HepG2 (cell line): ENCODE data around the gene HOMEZ. TPM values are rescaled to one million over a fixed set of nuclear protein-coding genes. Genes with fewer than 3 reads are reported as not detected.
A peak's percentile ranks its signal among the peaks of the same experiment; 100 is the strongest.

ENCODE experiments used
- CC2D1A ChIP-seq: sonication (generic); formaldehyde crosslinking; IDR thresholded peaks from 2 replicates; pipeline ENCODE4 v1.8.1; 2023; ENCODE audit warnings: mild to moderate bottlenecking, missing genetic modification reagents
- CREBL2 ChIP-seq: sonication (generic); formaldehyde crosslinking; IDR thresholded peaks from 2 replicates; pipeline ENCODE4 v1.8.1; 2023; ENCODE audit warnings: missing genetic modification reagents, mild to moderate bottlenecking, borderline replicate concordance
- HNF1A ChIP-seq, 2 experiments: sonication (generic) in 1 of 2; formaldehyde crosslinking in 1 of 2; IDR thresholded peaks; 2 replicates each; pipeline versions ENCODE4 v1.4.0 to v1.6.1; 2016 to 2020; ENCODE audit warnings: borderline replicate concordance in 1 of 2, low read depth in 1 of 2, mild to moderate bottlenecking in 1 of 2, missing genetic modification reagents in 1 of 2
- MTERF4 ChIP-seq: sonication (generic); formaldehyde crosslinking; IDR thresholded peaks from 2 replicates; pipeline ENCODE4 v1.8.0; 2023; ENCODE audit warnings: mild to moderate bottlenecking, missing genetic modification reagents
- RFX5 ChIP-seq: IDR thresholded peaks from 2 replicates; pipeline ENCODE4 v1.6.1; 2011; ENCODE audit warnings: low read depth, low read length, improper control_type of control experiment
- SIX4 ChIP-seq: sonication (generic); formaldehyde crosslinking; IDR thresholded peaks from 2 replicates; pipeline ENCODE4 v1.4.0; 2020; ENCODE audit warnings: missing genetic modification reagents
- TBX3 ChIP-seq: fragments of 450-650 bp; IDR thresholded peaks from 2 replicates; pipeline ENCODE4 v1.6.1; 2017; ENCODE audit warnings: antibody characterized with exemption, mild to moderate bottlenecking, inconsistent platforms, borderline replicate concordance
- ZBTB1 ChIP-seq: sonication (generic); formaldehyde crosslinking; IDR thresholded peaks from 2 replicates; pipeline ENCODE4 v1.4.0; 2020; ENCODE audit warnings: missing genetic modification reagents, borderline replicate concordance
- ZBTB46 ChIP-seq: sonication (generic); formaldehyde crosslinking; IDR thresholded peaks from 2 replicates; pipeline ENCODE4 v1.4.0; 2020; ENCODE audit warnings: mild to moderate bottlenecking, missing genetic modification reagents, borderline replicate concordance
- ZC3H4 ChIP-seq: sonication (generic); formaldehyde crosslinking; IDR thresholded peaks from 2 replicates; pipeline ENCODE4 v1.4.0; 2020; ENCODE audit warnings: missing genetic modification reagents, borderline replicate concordance
- ZNF275 ChIP-seq: sonication (generic); formaldehyde crosslinking; IDR thresholded peaks from 2 replicates; pipeline ENCODE4 v1.8.0; 2022; ENCODE audit warnings: missing genetic modification reagents, mild to moderate bottlenecking, inconsistent platforms, borderline replicate concordance
- ZNF329 ChIP-seq: sonication (generic); formaldehyde crosslinking; IDR thresholded peaks from 2 replicates; pipeline ENCODE4 v1.9.0; 2021; ENCODE audit warnings: low read depth, mild to moderate bottlenecking, missing genetic modification reagents
- ZNF431 ChIP-seq: sonication (generic); formaldehyde crosslinking; IDR thresholded peaks from 2 replicates; pipeline ENCODE4 v1.9.0; 2022; ENCODE audit warnings: missing genetic modification reagents, low read depth, mild to moderate bottlenecking, borderline replicate concordance
- ZNF496 ChIP-seq: sonication (generic); formaldehyde crosslinking; IDR thresholded peaks from 2 replicates; pipeline ENCODE4 v1.8.1; 2023; ENCODE audit warnings: mild to moderate bottlenecking, moderate library complexity, missing genetic modification reagents; ENCODE audit not compliant: insufficient replicate concordance
- ZNF549 ChIP-seq: sonication (generic); formaldehyde crosslinking; IDR thresholded peaks from 2 replicates; pipeline ENCODE4 v1.5.0; 2020; ENCODE audit warnings: missing genetic modification reagents
- ZNF557 ChIP-seq: sonication (generic); formaldehyde crosslinking; IDR thresholded peaks from 2 replicates; pipeline ENCODE4 v1.4.0; 2020; ENCODE audit warnings: missing genetic modification reagents
- ZNF777 ChIP-seq: sonication (generic); formaldehyde crosslinking; IDR thresholded peaks from 2 replicates; pipeline ENCODE4 v1.4.0; 2020; ENCODE audit warnings: missing genetic modification reagents
- ZZZ3 ChIP-seq: sonication (generic); formaldehyde crosslinking; IDR thresholded peaks from 2 replicates; pipeline ENCODE4 v1.4.0; 2020; ENCODE audit warnings: missing genetic modification reagents, mild to moderate bottlenecking, borderline replicate concordance
- polyA plus RNA-seq, 8 experiments: library from polyadenylated mRNA; depleted of rRNA in 3 of 8; stranded (reverse) in 7 of 8; unstranded in 1 of 8; fragments of >200 nt; fragmentation: Illumina TruSeq in 4 of 8; extraction: Trizol in 4 of 8; gene quantifications; 2 replicates each; pipeline versions ENCODE4 v1.2.1 to v1.2.3, GENCODE V29; 2011 to 2016; ENCODE audit warnings: low read depth in 4 of 8, missing spikeins in 1 of 8, mixed read lengths in 1 of 8; ENCODE audit not compliant: insufficient read depth in 1 of 8
- total RNA-seq, 5 experiments: library from RNA; depleted of rRNA; stranded (reverse); fragments of >200 nt; fragmentation: Illumina TruSeq; extraction: Trizol; gene quantifications; 2 replicates each; pipeline ENCODE4 v1.2.3, GENCODE V29; 2016; ENCODE audit warnings: low read depth in 1 of 5

HOMEZ gene
- total and polyA plus RNA-seq, 2 of the 13 experiments (the other 11 are each of a cell fraction or from before 2014, with no cell fraction given), result 14.5 to 31.8 TPM

- no peak for TF ChIP-seq HNF1A (IDR thresholded peaks at IDR 0.05; ENCODE audit: low read depth)
- no peak for TF ChIP-seq HNF1A (CRISPR knock-in tag; IDR thresholded peaks at IDR 0.05; ENCODE audit: borderline replicate concordance)
- no peak for TF ChIP-seq ZBTB46 (CRISPR knock-in tag)
- no peak for TF ChIP-seq SIX4
- no peak for TF ChIP-seq ZNF329 (CRISPR knock-in tag)
- no peak for TF ChIP-seq ZNF549 (CRISPR knock-in tag)
- no peak for TF ChIP-seq TBX3
- TF ChIP-seq CREBL2 (CRISPR knock-in tag), result peak; percentile 28; the same call in 1 of the 2 replicates
- no peak for TF ChIP-seq ZNF777 (CRISPR knock-in tag)
- TF ChIP-seq ZZZ3, result 0 out of 2 replicates have a peak, but pooled peaks have one; percentile 22
- TF ChIP-seq ZNF431 (CRISPR knock-in tag), result no peak
- TF ChIP-seq ZNF557, result no peak
- no peak for TF ChIP-seq ZC3H4 (CRISPR knock-in tag)
- TF ChIP-seq ZBTB1 (CRISPR knock-in tag), result no peak
- no peak for TF ChIP-seq RFX5
- no peak for TF ChIP-seq ZNF275 (CRISPR knock-in tag)
- TF ChIP-seq ZNF496, result no peak
- TF ChIP-seq CC2D1A (CRISPR knock-in tag), result peak; percentile 61; the same call in 1 of the 2 replicates
- TF ChIP-seq MTERF4 (CRISPR knock-in tag), result no peak
Observed at GRCh38 chr14:23307687-23308644, 22.0 kb upstream of the HOMEZ start (continued).
